ENCODE data around the gene COX4I1.

COX4I1 gene

DNA sequence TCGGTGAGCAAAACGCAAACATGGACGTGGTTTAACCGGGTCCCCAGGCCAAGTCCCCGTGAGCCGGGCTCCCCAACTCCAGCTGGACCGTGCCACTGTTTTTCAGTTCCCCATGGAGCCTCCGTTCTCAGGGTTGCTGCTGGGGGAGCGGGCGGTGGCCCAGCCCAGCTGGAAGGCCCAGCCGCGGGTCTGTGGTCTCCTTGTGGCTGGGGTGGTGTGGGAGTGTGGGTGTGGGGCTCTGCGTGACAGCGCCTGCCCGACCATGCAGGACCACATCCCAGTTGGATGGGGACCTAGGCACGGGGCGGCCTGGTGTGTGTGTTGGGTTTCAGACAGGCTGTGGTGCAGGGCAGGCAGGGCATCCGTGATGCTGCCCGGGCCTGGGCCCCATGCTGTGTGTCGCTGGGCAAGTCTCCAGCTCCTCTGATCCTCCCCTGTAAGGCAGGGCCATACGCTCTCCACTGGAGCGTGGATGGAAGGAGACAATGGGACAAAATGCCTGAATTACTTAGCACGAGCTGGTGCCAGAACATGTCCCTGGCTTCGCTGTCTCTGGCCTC, 40.3 kb downstream of the COX4I1 start:
- TF ChIP-seq, protein P1, sequence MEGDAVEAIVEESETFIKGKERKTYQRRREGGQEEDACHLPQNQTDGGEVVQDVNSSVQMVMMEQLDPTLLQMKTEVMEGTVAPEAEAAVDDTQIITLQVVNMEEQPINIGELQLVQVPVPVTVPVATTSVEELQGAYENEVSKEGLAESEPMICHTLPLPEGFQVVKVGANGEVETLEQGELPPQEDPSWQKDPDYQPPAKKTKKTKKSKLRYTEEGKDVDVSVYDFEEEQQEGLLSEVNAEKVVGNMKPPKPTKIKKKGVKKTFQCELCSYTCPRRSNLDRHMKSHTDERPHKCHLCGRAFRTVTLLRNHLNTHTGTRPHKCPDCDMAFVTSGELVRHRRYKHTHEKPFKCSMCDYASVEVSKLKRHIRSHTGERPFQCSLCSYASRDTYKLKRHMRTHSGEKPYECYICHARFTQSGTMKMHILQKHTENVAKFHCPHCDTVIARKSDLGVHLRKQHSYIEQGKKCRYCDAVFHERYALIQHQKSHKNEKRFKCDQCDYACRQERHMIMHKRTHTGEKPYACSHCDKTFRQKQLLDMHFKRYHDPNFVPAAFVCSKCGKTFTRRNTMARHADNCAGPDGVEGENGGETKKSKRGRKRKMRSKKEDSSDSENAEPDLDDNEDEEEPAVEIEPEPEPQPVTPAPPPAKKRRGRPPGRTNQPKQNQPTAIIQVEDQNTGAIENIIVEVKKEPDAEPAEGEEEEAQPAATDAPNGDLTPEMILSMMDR (IDR thresholded peaks at IDR 0.05), result no peak
- peaks cover 4% of the 10 kb centered on the region for H3K27me3 ChIP-seq (ENCODE audit: control insufficient read depth, insufficient read depth, low read length)
- H3K27ac ChIP-seq, result no peak overlapping the region
- H3K9ac ChIP-seq, result no peak overlapping the region
- no peaks in the 10 kb centered on the region for H3K36me3 ChIP-seq (ENCODE audit: control insufficient read depth, insufficient read depth, low read length)
- H2AFZ ChIP-seq, result no peak overlapping the region
- H3K9me3 ChIP-seq (ENCODE audit: control insufficient read depth, low read length), result no peaks in the 10 kb centered on the region
- H3K79me2 ChIP-seq, result no peaks in the 10 kb centered on the region
- H3K4me3 ChIP-seq (ENCODE audit: low read depth, low read length), result no peak overlapping the region
- H3K4me2 ChIP-seq (ENCODE audit: low read length), result no peak overlapping the region
- H3K4me1 ChIP-seq, result no peaks in the 10 kb centered on the region

DNA sequence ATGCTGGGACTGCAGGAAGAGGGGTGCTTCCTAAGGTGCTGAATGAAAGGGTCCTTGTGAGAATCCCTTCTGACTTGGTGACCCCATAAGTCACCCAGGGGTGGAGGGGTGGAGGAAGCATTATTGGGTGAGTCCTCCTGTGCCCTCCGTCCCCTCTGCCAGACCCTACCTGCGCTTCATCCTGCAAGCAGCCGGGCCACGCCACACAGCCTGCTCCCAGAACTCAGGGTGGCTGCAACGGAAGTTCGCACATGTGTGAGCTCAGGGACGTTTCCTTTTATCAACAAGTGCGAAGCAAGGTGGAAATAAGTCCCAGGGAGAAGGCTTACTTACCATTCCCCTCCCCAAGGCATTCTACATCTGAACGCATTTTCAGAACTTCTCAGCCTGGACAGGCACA, 40.9 kb downstream of the COX4I1 start:
- TF ChIP-seq, protein P1 (IDR thresholded peaks at IDR 0.05), result no peak
- Histone ChIP-seq H2AFZ (no peak overlapping the region), H3K36me3 (ENCODE audit: control insufficient read depth, insufficient read depth, low read length) (no peaks in the 10 kb centered on the region), H3K4me3 (ENCODE audit: low read depth, low read length) (no peak overlapping the region), H3K9ac (no peak overlapping the region), H3K79me2 (no peaks in the 10 kb centered on the region), H3K27me3 (ENCODE audit: control insufficient read depth, insufficient read depth, low read length) (peaks cover 4% of the 10 kb centered on the region), H3K9me3 (ENCODE audit: control insufficient read depth, low read length) (no peaks in the 10 kb centered on the region), H3K4me2 (ENCODE audit: low read length) (no peak overlapping the region), H3K4me1 (no peaks in the 10 kb centered on the region), H3K27ac (no peak overlapping the region)

- H3K4me2 ChIP-seq (ENCODE audit: low read length), result no peak overlapping the region
- peaks cover 4% of the 10 kb centered on the region for H3K27me3 ChIP-seq (ENCODE audit: control insufficient read depth, insufficient read depth, low read length)
- H3K4me3 ChIP-seq (ENCODE audit: low read depth, low read length), result no peak overlapping the region
- no peak overlapping the region for H2AFZ ChIP-seq
- no peak overlapping the region for H3K9ac ChIP-seq
- H3K9me3 ChIP-seq (ENCODE audit: control insufficient read depth, low read length), result no peaks in the 10 kb centered on the region
- no peaks in the 10 kb centered on the region for H3K36me3 ChIP-seq (ENCODE audit: control insufficient read depth, insufficient read depth, low read length)
- H3K27ac ChIP-seq, result no peak overlapping the region
- TF ChIP-seq, protein P1 (IDR thresholded peaks at IDR 0.05), result no peak
- H3K79me2 ChIP-seq, result no peaks in the 10 kb centered on the region
- no peaks in the 10 kb centered on the region for H3K4me1 ChIP-seq
Observed at GRCh38 chr16:85840801-85841200, 41.3 kb downstream of the COX4I1 start.

DNA sequence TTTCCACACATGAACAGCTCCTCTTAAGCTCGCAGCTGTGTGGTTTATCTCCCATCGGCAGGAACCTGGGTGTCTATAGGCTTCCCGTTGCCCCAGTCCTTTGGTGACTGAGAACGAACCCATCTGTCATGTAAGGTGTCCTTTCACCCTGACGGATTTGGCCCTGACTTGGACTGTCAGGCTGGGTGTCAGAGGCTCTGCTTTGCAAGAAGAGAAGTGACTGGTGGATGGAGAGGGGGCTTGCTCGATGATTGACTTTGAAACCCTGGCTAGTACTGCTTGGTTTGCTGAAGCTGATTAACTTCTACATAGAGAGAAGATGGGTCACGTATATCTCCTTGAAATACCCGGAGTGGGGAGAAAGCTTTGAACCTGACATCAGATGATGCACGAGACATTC, 42.9 kb downstream of the COX4I1 start:
- H3K9me3 ChIP-seq (ENCODE audit: control insufficient read depth, low read length), result no peaks in the 10 kb centered on the region
- H3K4me1 ChIP-seq, result no peaks in the 10 kb centered on the region
- H3K4me2 ChIP-seq (ENCODE audit: low read length), result no peak overlapping the region
- no peak overlapping the region for H3K27ac ChIP-seq
- H3K9ac ChIP-seq, result no peak overlapping the region
- peaks cover 4% of the 10 kb centered on the region for H3K27me3 ChIP-seq (ENCODE audit: control insufficient read depth, insufficient read depth, low read length)
- TF ChIP-seq, protein P1 (IDR thresholded peaks at IDR 0.05), result no peak
- H3K36me3 ChIP-seq (ENCODE audit: control insufficient read depth, insufficient read depth, low read length), result no peaks in the 10 kb centered on the region
- H2AFZ ChIP-seq, result no peak overlapping the region
- H3K4me3 ChIP-seq (ENCODE audit: low read depth, low read length), result no peak overlapping the region
- H3K79me2 ChIP-seq, result no peaks in the 10 kb centered on the region

DNA sequence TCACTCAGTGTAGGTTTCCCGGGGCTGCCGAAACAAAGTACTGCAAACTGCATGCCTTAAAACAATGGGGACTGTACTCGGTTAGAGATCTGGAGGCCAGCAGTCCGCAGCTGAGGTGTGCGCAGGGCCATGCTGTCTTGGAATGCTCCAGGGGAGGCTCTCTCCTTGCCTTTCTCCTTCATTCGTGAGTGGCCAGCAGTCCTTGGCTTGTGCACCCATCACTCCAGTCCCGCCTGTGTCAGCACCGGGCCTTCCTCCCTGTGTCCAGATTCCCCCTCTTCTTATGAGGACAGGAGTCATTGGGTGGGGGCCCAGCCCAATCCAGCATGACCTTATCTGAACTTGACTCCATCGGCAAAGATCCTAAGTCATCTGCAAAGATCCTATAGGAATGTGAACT, 43.4 kb downstream of the COX4I1 start:
- Histone ChIP-seq H3K36me3 (ENCODE audit: control insufficient read depth, insufficient read depth, low read length) (no peaks in the 10 kb centered on the region), H3K9me3 (ENCODE audit: control insufficient read depth, low read length) (no peaks in the 10 kb centered on the region), H3K4me2 (ENCODE audit: low read length) (no peak overlapping the region), H2AFZ (no peak overlapping the region), H3K4me1 (peaks cover 3% of the 10 kb centered on the region), H3K4me3 (ENCODE audit: low read depth, low read length) (no peak overlapping the region), H3K79me2 (no peaks in the 10 kb centered on the region), H3K27me3 (ENCODE audit: control insufficient read depth, insufficient read depth, low read length) (peaks cover 3% of the 10 kb centered on the region), H3K27ac (no peak overlapping the region), H3K9ac (no peak overlapping the region)
- TF ChIP-seq, protein P1 (IDR thresholded peaks at IDR 0.05), result no peak

Data from parathyroid adenoma (tissue), 2 donors.